ENCODE results near the gene ACOT11. TPM values are rescaled to one million over a fixed set of nuclear protein-coding genes. Genes with fewer than 3 reads are reported as not detected.
A peak's percentile ranks its signal among the peaks of the same experiment; 100 is the strongest.
"Not testable (repeated sequence)": the region's sequence is repeated elsewhere in the genome, so short reads cannot be mapped to it uniquely, and the experiment has no call there.

The ACOT11 gene
- total RNA-seq, result 43.4 TPM
- long read RNA-seq, transcript ACOT11-201 (16 exons, 3,082 nt), result major isoform, 17 of 25 reads
- long read RNA-seq, partial matches to known transcripts, result 2 of 25 reads
- long read RNA-seq, other reads (novel, unspliced or antisense), result 6 of 25 reads

DNA sequence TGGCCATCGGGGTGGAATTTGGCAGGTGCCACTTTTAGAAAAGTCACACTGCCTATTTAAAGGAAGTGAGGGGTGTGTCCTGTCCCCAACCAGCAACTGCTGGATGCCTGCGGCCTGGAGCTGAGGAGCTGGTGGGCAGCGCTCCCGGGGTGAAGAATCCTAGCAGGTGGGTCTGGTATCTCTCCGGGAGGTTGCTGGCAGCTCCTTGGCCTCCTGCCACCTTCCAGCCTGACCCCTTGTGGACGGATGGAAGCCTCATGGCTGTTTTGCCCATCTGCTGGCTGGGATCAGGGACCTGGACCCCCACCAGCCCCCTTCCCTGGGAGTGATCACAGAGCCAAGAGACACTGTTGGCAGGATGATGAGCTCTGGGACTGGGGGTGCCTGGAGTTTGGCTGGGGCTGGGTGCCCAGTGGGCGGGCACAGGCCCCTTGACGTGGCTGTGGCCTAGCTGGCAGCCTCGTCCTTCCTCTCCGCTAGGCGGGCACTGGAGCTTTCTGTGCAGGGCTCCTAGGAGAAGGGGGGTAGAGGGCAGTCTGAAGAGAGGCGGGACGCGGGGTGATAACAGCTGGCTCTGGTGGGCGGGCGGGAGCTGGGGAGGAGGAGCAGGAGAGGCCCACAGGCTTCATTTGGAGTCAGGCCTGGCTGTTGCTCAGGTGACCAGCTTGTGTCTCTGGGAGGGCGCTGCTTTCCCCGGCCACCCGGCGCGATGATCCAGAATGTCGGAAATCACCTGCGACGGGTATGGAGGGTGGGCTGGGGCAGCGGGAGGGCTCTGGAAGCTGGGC lies at the start of gene ACOT11:
Gene ACOT11, plus strand, starts transcription at position 628 of the 788 bp plus-strand sequence. Its CDS starts 82 bp downstream, at position 710.
- DNase-seq (ENCODE audit: missing footprints), result peak; percentile 91
- intact Hi-C loops (cut with DNase I), result loop anchor here (1.0 to 5.0 kb wide), 4 partner anchors 34 to 170 kb away; partner anchors contain the start of gene TTC4
- peak; percentile 92 for ATAC-seq

- DNase-seq (ENCODE audit: missing footprints) (no peak), ATAC-seq (no peak)
- intact Hi-C loops (cut with DNase I), result loop anchor here (10.0 kb wide), 1 partner anchor 316 kb away; no protein-coding TSS in a partner anchor
Measured at GRCh38 chr1:54498383-54499096, 49.5 kb upstream of the ACOT11 start.

GRCh38 chr1:54499097-54499359 lies 49.0 kb upstream of the ACOT11 start:
- ATAC-seq (no peak), DNase-seq (ENCODE audit: missing footprints) (no peak)
- intact Hi-C loops (cut with DNase I), result loop anchor here (10.0 kb wide), 1 partner anchor 316 kb away; no protein-coding TSS in a partner anchor

- DNase-seq (ENCODE audit: missing footprints), result no peak
- ATAC-seq, result peak; percentile 51
Measured at GRCh38 chr1:54499360-54500106, 48.5 kb upstream of the ACOT11 start.

DNA sequence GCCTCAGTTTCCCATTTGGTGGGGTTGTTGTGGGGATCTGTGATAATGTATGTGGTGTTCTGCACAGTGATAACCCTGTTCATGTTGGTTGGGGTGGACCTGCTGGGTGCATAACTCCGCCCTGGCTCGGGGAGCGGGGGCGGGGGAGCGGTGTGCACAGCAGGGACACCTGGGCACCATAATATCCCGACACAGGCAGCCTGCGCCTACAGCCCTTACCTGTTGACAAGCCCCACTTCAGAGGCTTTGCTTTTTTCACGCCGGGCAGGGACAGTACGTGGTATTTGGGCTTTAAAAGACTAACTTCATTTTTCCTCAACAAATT lies 48.0 kb upstream of the ACOT11 start:
- ATAC-seq (peak; percentile 12), DNase-seq (ENCODE audit: missing footprints) (no peak)
- intact Hi-C loops (cut with DNase I), result no loop called here

More at GRCh38 chr1:54499360-54500106, 48.5 kb upstream of the ACOT11 start:
- intact Hi-C loops (cut with DNase I), result loop anchor here (10.0 kb wide), 1 partner anchor 315 kb away; no protein-coding TSS in a partner anchor

- no peak for ATAC-seq
- no peak for DNase-seq (ENCODE audit: missing footprints)
- intact Hi-C loops (cut with DNase I), result no loop called here
Measured at GRCh38 chr1:54501849-54502248, 46.2 kb upstream of the ACOT11 start.

GRCh38 chr1:54502342-54502741 lies 45.7 kb upstream of the ACOT11 start:
- no peak for ATAC-seq
- intact Hi-C loops (cut with DNase I), result no loop called here
- no peak for DNase-seq (ENCODE audit: missing footprints)

DNA sequence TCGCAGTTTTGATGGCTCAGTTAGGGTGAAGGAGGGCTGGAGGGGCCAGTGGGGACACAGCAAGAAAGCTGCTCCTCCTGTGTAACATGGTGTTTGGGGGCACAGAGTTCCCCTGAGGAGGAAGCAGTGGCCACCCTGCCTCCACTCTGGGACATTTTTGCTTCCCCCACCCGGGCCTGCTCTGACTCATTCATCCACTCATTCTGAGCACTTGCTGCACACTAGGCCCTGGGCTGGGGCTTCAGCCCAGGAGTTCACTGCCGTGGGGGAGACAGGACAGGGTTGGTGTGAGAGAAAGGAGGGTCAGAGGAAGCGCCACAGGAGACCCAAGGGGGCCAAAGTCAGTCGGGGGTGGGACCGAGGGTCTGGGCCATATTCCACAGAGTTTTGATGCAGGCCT lies 41.4 kb upstream of the ACOT11 start:
- ATAC-seq (no peak), DNase-seq (ENCODE audit: missing footprints) (no peak)
- intact Hi-C loops (cut with DNase I), result no loop called here

- intact Hi-C loops (cut with DNase I), result no loop called here
Measured at GRCh38 chr1:54507033-54507870, 40.8 kb upstream of the ACOT11 start.

GRCh38 chr1:54510715-54511270 lies 37.2 kb upstream of the ACOT11 start:
- intact Hi-C loops (cut with DNase I), result no loop called here
- no peak for DNase-seq (ENCODE audit: missing footprints)
- no peak for ATAC-seq

More at GRCh38 chr1:54507033-54507870, 40.8 kb upstream of the ACOT11 start:
- DNase-seq (ENCODE audit: missing footprints) (no peak), ATAC-seq (no peak)

DNA sequence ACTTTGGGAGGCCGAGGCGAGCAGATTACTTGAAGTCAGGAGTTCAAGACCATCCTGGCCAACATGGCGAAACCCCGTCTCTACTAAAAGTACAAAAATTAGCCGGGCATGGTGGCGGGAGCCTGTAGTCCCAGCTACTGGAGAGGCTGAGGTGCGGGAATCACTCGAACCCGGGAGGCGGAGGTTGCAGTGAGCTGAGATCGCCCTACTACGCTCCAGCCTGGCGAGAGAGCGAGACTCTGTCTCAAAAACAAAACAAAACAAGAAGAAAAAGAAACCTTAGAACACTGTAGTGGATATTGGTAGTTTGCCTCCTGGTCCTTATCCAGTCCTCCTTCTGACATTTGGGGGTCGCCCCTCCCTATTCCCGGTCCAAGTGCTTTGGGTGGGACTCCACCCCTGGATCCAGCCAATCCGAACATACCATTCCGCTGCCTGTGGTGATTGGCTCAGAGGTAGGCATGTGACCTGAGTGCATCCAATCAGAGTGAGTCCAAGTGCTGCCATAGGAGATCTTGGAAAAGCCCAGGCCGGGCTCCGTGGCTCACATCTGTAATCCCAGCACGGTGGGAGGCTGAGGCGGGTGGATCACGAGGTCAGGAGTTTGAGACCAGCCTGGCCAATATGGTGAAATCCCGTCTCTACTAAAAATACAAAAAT lies 34.0 kb upstream of the ACOT11 start:
- ATAC-seq; intact Hi-C loops (cut with DNase I): not testable (repeated sequence)

DNA sequence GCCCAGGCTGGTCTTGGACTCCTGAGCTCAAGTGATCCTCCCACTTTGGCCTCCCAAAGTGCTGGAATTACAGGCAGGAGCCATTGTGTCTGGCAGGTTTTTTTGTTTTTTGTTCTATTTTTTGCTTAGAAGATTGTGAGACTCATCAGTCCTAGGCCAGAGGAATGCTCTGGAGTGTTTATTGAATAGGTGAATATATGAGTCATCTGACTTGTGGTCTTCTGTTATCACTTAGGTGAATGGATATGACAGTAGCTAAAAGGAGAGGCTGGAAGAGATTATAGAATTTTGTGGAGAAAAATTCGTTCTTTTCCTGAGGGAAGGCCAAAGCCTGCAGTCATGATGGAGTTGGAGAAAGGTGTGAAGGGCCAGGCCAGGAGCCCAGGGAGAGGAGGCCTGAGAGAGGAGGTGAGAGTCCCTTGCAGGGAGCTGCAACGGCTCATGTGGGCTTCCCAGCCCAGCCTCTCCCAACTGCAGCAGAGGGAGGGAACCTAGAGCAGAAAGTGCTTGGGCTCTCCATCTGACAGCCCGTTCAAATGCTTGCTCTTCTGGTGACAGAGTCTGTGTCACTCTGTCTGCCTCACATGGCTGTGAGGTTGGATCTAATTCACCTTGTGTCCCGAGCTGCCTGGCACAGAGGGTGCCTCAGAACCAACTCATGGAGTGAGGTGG lies 31.6 kb upstream of the ACOT11 start:
- intact Hi-C loops (cut with DNase I), result no loop called here
- ATAC-seq, result no peak
- no peak for DNase-seq (ENCODE audit: missing footprints)

More for the DNA sequence above, 34.0 kb upstream of the ACOT11 start:
- not testable (repeated sequence) for DNase-seq (ENCODE audit: missing footprints)

- DNase-seq (ENCODE audit: missing footprints) (no peak), ATAC-seq (no peak)
- intact Hi-C loops (cut with DNase I), result no loop called here
Measured at GRCh38 chr1:54517496-54517895, 30.5 kb upstream of the ACOT11 start.

- ATAC-seq (no peak), DNase-seq (ENCODE audit: missing footprints) (no peak)
- intact Hi-C loops (cut with DNase I), result no loop called here
Measured at GRCh38 chr1:54518489-54518888, 29.5 kb upstream of the ACOT11 start.

GRCh38 chr1:54519709-54520108 lies 28.3 kb upstream of the ACOT11 start:
- intact Hi-C loops (cut with DNase I), result no loop called here
- ATAC-seq (no peak), DNase-seq (ENCODE audit: missing footprints) (no peak)

- intact Hi-C loops (cut with DNase I), result no loop called here
- ATAC-seq (no peak), DNase-seq (ENCODE audit: missing footprints) (no peak)
Measured at GRCh38 chr1:54520631-54521321, 27.3 kb upstream of the ACOT11 start.

Data from Right ventricle myocardium inferior (tissue), 1 donor.